Lung microvascular endothelial cell (primary cell): ENCODE results near the gene ZNF784. TPM values are rescaled to one million over a fixed set of nuclear protein-coding genes. Genes with fewer than 3 reads are reported as not detected.
"Not testable (repeated sequence)": the region's sequence is repeated elsewhere in the genome, so short reads cannot be mapped to it uniquely, and the experiment has no call there.

Experiments
- DNase-seq, 2 donors: peaks; one replicate each; pipeline versions ENCODE4 v3.0.0 to v3.0.0-alpha.2; 2010; ENCODE audit warnings: low read depth in 2 of 2
- total RNA-seq: library from RNA; depleted of rRNA; stranded (reverse); fragments of >200 nt; gene quantifications from 2 replicates; pipeline ENCODE4 v1.2.1, GENCODE V29; 2014

Gene ZNF784
- total RNA-seq, 1 donor from 2014 or later, result 4.8 TPM

GRCh38 chr19:55585658-55586339 is 38.6 kb downstream of the ZNF784 start:
- peak in 1 of 2 donors; percentile 54 for DNase-seq

DNA sequence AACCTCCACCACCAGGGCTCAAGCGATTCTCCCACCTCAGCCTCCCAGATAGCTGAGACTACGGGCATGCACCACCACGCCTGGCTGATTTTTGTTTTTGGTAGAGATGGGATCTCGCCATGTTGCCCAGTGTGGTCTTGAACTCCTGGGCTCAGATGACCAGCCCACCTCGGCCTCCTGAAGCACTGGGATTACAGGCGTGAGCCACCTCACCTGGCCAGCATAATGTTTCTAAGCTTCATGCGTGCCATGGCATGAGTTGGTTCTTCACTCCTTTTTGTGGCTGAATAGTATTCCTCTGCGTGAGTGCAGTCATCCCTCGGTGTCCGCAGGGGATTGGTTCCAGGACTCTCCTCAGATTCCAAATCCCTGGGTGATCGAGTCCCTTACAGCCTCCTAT is 39.5 kb downstream of the ZNF784 start:
- DNase-seq, result no peak

- not testable (repeated sequence) for DNase-seq
These were observed 40.5 kb downstream of the ZNF784 start for GRCh38 chr19:55583897-55584296.

DNA sequence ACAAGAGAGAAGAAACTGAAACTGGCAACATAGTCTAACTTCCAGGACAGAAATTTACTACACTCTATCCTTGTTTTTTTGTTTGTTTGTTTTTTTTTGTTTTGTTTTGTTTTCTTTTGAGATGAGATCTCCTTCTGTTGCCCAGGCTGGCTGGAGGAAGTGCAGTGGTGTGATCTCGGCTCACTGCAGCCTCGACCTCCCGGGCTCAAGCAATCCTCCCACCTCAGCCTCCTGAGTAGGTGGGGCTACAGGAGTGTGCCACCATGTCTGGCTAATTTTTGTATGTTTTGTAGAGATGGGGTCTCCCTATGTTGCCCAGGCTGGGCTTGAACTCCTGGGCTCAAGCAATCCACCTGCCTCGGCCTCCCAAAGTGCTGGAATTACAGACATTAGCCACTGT is 42.1 kb downstream of the ZNF784 start:
- not testable (repeated sequence) for DNase-seq

DNA sequence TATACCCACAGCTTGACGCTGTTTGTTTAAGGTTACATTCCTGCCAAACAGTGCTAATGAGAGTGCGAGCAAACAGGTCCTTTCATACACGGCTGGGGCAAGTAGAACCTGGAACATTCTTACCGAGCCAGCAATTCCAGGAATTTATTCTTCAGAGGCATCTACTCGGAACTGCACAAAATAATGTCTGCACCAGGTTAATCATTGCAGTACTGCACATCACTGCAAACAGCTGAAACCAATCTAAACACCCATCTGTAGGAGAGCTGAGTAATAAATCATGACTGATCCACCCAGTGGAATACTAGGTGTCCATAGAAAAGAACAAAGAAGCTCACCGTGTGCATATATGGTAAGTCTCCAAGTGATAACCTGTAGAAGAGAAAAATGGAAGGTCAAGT is 42.5 kb downstream of the ZNF784 start:
- DNase-seq, result no peak

DNA sequence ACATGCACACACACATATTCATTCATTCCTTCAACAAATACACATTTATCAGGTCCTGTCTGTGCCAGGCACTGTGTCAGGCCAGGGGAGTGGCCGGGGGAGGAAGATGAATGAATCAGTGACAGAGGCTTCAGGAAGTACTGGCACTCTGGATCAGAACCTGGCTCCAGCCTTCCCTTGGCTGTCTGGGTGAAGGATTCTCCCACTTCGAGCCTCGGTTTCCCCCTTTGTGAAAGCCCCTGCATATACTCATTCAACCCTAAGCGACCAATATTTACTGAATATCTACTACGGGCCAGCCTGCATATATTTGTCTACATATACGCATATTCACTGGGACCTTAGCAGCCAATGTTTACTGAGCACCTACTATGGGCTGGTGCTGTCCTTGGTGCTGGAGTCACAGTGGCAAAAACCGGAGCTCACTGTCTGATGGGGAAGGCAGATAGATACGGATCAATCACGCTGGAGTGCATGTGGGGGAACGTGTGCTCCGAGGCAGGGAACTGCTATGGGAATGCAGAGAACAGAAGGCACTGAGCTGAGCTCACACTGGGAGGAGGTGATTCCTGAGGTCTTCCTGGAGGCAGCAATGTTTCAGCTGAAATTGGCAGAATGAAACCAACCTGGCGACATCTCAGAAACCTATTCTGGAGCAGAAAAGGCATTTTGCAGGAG is 43.1 kb downstream of the ZNF784 start:
- peak in 1 of 2 donors; percentile 22 for DNase-seq

DNA sequence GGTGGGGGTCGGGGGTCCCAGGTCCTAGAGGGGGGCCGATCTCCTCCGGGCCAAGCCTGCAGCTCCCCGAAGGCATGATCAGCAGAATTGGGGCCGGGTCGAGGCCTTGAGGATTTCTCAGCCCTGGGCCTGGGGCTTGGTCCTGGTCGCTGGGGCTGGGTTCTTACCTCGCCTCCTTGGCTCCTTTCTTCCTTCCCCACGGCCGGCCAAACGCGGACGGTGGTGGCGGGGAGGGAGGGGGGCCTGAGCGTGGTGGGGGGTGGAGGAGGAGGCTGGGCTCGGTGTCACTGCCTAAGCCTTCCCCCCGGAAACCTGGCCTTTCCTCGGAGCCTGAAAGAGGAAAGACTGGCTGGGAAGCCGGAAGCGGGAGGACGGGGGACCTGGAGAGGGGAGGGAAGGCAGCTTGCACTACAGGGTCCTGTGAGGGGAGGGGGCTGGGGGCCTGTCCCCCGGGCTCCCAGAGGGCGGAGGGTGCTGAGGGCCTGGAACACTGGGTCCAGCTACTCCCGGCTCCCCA is 43.7 kb downstream of the ZNF784 start, which contains the start of gene ZNF579:
TSS of gene ZNF579 (minus strand) at position 221 of the 517 bp plus-strand sequence. CDS start 1,209 bp downstream, outside the sequence.
- peak; percentile 89 to 90 for DNase-seq

DNA sequence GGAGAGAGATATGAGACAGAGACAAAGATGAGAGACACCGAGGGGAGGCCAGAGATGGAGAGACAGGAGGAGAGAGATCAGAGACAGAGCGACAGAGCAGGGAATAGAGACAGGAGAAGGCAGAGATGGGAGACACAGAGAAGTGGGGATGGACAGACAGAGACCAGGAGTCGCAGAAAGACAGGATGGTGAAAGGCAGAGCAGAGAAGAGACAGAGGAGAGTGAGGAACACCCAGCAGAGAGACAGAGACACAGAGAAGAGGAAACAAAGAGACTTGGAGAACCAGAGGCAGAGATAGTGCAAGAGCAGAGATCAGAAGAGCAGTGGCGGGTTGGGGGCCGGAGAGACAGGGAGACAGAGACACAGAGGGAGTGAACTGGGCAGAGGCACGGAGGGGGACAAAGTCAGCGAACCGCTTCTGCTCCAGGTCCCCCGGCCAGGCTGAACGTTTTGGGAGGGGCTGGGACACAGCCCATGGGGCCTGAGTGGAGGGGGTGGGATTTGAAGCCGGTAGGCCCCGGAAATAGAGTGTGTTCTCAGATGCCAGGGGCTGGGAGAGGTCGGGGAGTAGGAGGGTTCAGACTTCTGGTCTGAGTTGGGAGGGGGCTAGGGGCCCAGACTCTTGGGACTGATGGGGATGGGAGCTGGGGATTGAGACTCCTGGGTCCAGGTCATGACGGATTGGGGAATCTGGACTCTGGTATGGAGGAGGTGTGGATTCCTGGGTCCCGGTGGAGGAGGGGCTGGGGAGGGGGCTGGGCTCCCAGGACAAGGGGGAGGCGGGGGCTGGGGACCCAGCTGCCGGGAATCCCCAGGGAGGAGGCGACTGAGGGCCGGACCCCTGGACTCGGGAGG is 44.4 kb downstream of the ZNF784 start:
- DNase-seq, result peak in 1 of 2 donors; percentile 16

DNA sequence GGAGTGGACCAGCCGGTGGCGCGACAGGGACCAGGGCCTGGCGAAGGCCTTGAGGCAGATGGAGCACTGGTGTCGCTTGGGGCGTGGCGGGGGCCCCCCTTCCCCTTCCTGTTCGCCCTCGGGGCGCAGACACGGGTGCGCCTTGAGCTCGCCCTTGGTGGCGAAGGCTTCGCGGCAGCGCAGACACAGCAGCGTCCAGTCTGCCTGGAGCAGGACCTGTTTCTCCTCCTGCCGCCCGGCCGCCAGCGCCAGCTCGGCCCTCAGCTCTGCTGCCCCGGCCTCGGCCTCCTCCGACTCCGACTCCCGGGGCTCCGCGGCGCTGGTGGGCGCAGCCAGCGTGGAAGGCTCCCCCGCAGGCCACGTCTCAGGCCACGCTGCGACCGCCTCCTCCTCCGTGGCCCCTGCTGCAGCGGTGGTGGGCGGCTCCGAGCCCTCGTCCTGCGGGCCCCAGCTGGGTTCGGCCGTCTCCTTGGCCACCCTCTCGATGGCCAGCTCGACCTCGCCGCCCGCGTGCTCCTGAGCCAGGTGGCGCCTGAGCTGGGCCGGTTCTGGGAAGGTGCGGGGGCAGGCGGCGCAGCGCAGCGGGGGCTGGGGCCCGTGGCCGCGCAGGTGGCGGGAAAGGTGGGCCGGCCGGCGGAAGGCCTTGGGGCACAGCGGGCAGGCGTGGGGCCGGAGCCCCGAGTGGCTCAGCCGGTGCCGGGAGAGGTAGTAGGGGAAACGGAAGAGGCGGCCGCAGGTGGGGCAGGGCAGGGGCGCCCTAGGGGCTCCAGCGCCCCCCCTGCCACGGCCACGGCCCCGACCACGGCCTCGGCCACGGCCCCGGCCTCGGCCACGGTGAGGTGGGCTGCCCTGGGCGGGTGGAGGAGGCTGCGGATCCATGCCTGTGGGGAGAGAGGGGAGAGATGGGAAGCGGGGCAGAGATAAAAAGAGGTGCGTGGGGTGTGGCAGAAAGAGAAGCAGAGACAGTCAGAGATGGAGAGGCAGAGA is 45.3 kb downstream of the ZNF784 start:
- no peak for DNase-seq

DNA sequence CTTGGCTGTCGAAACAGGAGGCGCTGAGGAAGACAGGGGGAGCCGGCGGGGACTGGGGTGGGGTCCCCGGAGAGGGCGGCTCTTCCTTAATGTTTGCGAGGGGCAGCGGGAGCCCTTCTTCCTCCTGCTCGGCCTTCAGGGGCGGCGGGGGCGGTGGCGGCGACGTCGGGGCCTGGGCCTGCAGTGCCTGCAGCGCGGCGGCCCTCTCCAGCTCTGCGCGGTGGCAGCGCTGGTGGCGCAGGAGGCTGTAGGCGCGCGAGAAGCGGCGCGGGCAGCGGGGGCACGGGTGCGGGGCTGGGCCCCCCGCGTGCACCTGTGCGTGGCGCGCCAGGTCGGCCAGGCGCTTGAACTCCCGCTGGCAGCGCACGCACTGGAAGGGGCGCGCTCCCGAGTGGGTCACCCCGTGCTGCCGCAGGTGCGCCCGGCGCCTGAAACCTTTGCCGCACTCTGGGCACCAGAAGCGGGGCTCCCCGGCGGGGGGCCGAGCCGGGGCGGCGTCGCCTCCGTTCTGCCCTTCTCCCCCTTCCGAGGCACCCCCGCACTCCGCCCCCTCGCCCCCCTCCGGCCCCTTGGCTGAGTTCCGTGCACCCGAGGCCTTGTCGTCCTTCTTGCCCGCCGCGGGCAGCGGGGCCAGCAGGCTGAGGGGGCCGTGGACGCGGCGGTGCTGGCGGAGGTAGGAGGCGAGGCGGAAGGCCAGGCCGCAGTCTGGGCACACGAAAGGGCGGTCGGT is 46.2 kb downstream of the ZNF784 start:
- DNase-seq, result no peak

DNA sequence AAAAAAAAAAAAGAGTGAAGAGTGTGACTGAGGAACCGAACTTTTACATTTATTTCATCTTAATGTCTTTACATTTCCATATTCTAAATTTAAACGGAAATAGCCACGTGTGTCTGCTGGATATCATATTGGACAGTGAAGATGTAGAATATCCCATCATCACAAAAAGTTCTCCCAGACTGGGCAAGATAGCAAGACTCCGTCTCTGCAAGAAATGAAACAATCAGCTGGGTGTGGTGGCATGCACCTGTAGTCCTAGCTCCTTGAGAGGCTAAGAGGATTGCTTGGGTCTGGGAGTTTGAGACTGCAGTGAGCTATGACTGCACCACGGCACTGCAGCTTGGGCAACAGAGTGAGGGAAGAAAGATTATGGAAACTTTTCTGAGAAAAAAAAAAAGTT is 47.6 kb downstream of the ZNF784 start:
- no peak for DNase-seq

DNA sequence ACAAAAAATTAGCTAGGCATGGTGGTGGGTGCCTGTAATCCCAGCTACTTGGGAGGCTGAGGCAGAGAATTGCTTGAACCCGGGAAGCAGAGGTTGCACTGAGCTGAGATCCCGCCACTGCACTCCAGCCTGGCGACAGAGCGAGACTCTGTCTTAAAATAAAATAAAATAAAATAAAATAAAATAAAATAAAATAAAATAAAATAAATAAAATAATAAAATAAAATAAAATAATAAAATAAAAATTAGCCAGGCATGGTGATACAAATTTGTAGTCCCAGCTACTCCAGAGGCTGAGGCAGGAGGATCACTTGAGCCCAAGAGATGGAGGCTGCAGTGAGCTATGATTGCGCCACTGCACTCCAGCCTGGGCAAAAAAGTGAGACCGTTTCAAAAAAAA is 50.4 kb downstream of the ZNF784 start:
- DNase-seq, result not testable (repeated sequence)

Other genes with a start within 250 kb of the ZNF784 start
- gene TMEM190, start 247.7 kb downstream of the ZNF784 start, total RNA-seq, result not detected in 2 replicates
- gene TMEM238, start 240.3 kb downstream of the ZNF784 start, total RNA-seq, result 0.22 and 0.40 TPM in 2 replicates
- 118 and 119 TPM in 2 replicates for gene RPL28, start 238.6 kb downstream of the ZNF784 start, total RNA-seq
- gene UBE2S, start 216.8 kb downstream of the ZNF784 start, total RNA-seq, result 44.4 and 76.5 TPM in 2 replicates
- not detected in 2 replicates for gene SHISA7, start 181.3 kb downstream of the ZNF784 start, total RNA-seq
- 60.7 and 61.9 TPM in 2 replicates for gene ISOC2, start 162.9 kb downstream of the ZNF784 start, total RNA-seq
- not detected in 2 replicates for gene C19orf85, start 159.8 kb downstream of the ZNF784 start, total RNA-seq
- 0.65 and 0.79 TPM in 2 replicates for gene ZNF628, start 147.9 kb downstream of the ZNF784 start, total RNA-seq
- gene NAT14, start 139.4 kb downstream of the ZNF784 start, total RNA-seq, result 5.2 and 7.2 TPM in 2 replicates
- 0.22 TPM in 1 of 2 replicates, not detected in the other for gene SSC5D, start 136.1 kb downstream of the ZNF784 start, total RNA-seq
- not detected in 2 replicates for gene SBK2, start 87.4 kb downstream of the ZNF784 start, total RNA-seq
- 0.20 and 0.22 TPM in 2 replicates for gene SBK3, start 79.0 kb downstream of the ZNF784 start, total RNA-seq
- 2.4 and 2.6 TPM in 2 replicates for gene ZNF579, start 43.7 kb downstream of the ZNF784 start, total RNA-seq
- gene FIZ1, start 25.0 kb downstream of the ZNF784 start, total RNA-seq, result 1.5 and 3.2 TPM in 2 replicates
- gene ZNF524, start 24.3 kb downstream of the ZNF784 start, total RNA-seq, result 7.0 and 11.5 TPM in 2 replicates
- gene ZNF865, start 18.9 kb downstream of the ZNF784 start, total RNA-seq, result 0.44 and 0.79 TPM in 2 replicates
- gene ZNF580, start 16.4 kb upstream of the ZNF784 start, total RNA-seq, result 1.3 and 2.0 TPM in 2 replicates
- gene ZNF581, start 19.1 kb upstream of the ZNF784 start, total RNA-seq, result 18.3 and 20.9 TPM in 2 replicates
- 5.9 and 10.7 TPM in 2 replicates for gene CCDC106, start 23.6 kb upstream of the ZNF784 start, total RNA-seq
- gene U2AF2, start 30.5 kb upstream of the ZNF784 start, total RNA-seq, result 61.9 and 62.9 TPM in 2 replicates
- gene EPN1, start 50.7 kb upstream of the ZNF784 start, total RNA-seq, result 20.7 and 27.0 TPM in 2 replicates
- not detected in 2 replicates for gene NLRP9, start 113.8 kb upstream of the ZNF784 start, total RNA-seq
- gene RFPL4A, start 134.5 kb upstream of the ZNF784 start, total RNA-seq, result 1.1 and 1.2 TPM in 2 replicates
- 0.22 and 0.40 TPM in 2 replicates for gene RFPL4AL1, start 144.6 kb upstream of the ZNF784 start, total RNA-seq
- gene NLRP11, start 207.4 kb upstream of the ZNF784 start, total RNA-seq, result under 0.01 TPM in 2 replicates
- gene NLRP4, start 212.0 kb upstream of the ZNF784 start, total RNA-seq, result not detected in 2 replicates